KG1 (cell line): Measurements from ENCODE around the gene MC1R.
"Not testable (repeated sequence)": the region's sequence is repeated elsewhere in the genome, so short reads cannot be mapped to it uniquely, and the experiment has no call there.

Source experiments
- DNase-seq: peaks from one replicate; lab custom pipeline; 2025; lab: John Stamatoyannopoulos, UW

Gene MC1R

GRCh38 chr16:89934611-89935553, 16.2 kb downstream of the MC1R start:
- DNase-seq, result no peak

GRCh38 chr16:89935620-89936019, 17.0 kb downstream of the MC1R start:
- not testable (repeated sequence) for DNase-seq

- DNase-seq, result no peak
Measured at GRCh38 chr16:89936034-89936433, 17.4 kb downstream of the MC1R start.

GRCh38 chr16:89936508-89936907, 17.8 kb downstream of the MC1R start:
- no peak for DNase-seq

- DNase-seq, result no peak
Measured at GRCh38 chr16:89936981-89937380, 18.3 kb downstream of the MC1R start.

- DNase-seq, result no peak
Measured at GRCh38 chr16:89938175-89938885, 19.7 kb downstream of the MC1R start.

GRCh38 chr16:89944773-89945172, 26.1 kb downstream of the MC1R start:
- DNase-seq, result no peak

GRCh38 chr16:89945654-89946053, 27.0 kb downstream of the MC1R start:
- no peak for DNase-seq

- no peak for DNase-seq
Measured at GRCh38 chr16:89946515-89946914, 27.9 kb downstream of the MC1R start.

GRCh38 chr16:89949121-89949742, 30.6 kb downstream of the MC1R start:
- DNase-seq, result no peak

GRCh38 chr16:89949756-89950155, 31.1 kb downstream of the MC1R start:
- no peak for DNase-seq

- DNase-seq, result no peak
Measured at GRCh38 chr16:89951509-89951908, 32.8 kb downstream of the MC1R start.

- DNase-seq, result no peak
Measured at GRCh38 chr16:89952049-89952448, 33.4 kb downstream of the MC1R start.

GRCh38 chr16:89952551-89952950, 33.9 kb downstream of the MC1R start:
- DNase-seq, result no peak

- DNase-seq, result no peak
Measured at GRCh38 chr16:89953671-89954406, 35.2 kb downstream of the MC1R start.

GRCh38 chr16:89954462-89954861, 35.8 kb downstream of the MC1R start:
- no peak for DNase-seq

- DNase-seq, result no peak
Measured at GRCh38 chr16:89955001-89955685, 36.5 kb downstream of the MC1R start.

- no peak for DNase-seq
Measured at GRCh38 chr16:89956505-89957215, 38.0 kb downstream of the MC1R start.

GRCh38 chr16:89957216-89957785, 38.6 kb downstream of the MC1R start:
- no peak for DNase-seq

GRCh38 chr16:89958068-89958467, 39.4 kb downstream of the MC1R start:
- DNase-seq, result no peak
